ENCODE measurements around the gene JAZF1.

JAZF1 gene

GRCh38 chr7:27955011-27955410, 225.6 kb downstream of the JAZF1 start:
- DNase-seq = no peak

- DNase-seq = no peak
Measured at GRCh38 chr7:27953777-27954176, 226.8 kb downstream of the JAZF1 start.

DNA sequence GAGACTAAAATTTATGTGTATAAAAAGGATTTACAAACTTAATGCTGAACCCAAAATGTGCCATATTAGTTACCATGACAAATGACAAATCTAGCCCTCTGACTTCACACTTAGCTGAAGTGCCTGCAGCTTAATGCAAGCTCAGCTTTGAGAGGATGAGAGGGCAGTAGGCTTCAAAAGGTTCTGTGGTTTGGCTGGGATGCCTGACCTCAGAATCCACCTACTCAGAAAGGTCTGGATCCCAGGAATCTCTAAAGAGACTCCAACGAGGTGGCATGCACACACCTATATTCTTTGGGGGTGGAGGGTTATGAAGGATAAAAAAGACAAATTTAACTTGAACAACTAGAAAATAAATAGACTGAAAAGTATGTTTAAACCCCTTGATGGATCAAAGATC, 227.2 kb downstream of the JAZF1 start:
- no peak for DNase-seq

DNA sequence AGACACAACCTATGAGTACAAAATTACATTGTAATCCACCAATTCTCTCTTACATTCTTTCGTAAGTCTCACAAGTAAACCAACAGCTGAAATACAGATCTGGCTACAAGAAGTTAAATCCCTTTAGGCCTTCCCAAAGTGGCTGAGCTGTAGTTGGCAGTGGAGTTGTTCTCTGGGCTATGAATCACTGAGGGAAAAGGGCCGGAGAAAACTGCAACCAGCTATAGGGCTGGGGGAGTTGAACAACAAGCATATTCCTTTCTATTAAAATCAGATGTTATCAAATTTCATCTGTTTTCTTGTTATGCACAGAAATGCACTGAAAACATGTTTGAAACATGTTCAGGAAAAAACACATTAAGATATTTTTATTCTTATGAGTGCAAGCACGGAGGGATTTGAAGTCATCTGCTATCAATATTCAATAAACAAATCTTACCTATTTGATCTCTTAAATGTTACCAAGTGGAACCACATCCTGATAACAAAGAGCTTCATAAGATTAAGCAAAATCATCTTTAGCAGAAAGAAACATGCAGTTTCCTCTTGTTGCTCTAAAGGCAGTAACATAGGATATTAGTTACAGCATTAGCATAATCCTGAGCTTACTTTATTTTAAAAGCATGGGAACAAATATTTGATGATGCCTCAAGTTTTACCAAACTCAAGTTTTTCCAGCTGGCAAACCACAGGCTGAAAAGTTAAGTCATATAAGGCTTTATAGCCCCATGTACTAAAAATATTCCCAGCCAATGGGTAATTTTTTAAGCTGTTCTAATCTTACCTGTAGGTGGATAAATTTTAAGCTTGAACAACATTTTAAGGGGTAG, 227.9 kb downstream of the JAZF1 start:
- DNase-seq = no peak

- DNase-seq = no peak
Measured at GRCh38 chr7:27950123-27950522, 230.5 kb downstream of the JAZF1 start.

DNA sequence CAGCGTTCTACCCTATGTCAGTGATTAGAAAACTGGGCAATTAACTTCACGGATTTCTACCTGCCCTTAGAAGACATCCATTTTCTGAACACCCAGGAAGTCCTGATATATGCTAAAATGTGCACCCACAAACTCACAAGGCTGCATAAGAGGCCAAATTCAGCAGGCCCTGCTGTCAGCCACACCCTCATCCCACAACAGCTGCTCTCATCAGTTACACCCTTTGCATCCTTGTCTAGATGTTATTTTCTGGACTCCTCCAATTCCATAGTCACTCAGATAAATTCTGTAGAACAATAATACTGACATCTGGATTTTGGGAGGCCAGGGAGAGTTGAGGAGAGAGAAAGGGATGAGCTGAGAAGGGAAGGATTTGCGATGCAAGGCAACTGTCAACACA, 231.7 kb downstream of the JAZF1 start:
- DNase-seq = no peak

- DNase-seq = no peak
Measured at GRCh38 chr7:27947586-27948278, 232.9 kb downstream of the JAZF1 start.

DNA sequence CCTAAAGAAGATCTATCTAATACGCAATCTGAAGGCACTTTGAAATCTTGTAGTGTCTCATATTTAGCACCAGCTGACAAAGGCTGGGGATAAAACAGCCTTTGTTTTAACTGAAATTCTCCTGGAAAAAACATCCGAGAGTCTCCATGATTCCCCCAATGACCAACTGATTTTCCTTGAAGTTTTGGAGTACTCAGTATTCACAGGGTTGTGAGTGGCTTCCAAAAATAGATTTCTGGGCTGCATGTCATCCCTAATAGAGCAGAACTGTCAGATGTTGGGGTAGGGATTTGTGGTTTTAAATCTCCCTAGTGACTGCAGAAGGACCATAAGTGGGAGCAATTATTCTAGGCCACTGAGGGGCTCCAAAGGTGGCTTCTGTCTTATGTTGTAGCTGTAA, 234.2 kb downstream of the JAZF1 start:
- DNase-seq = no peak

- DNase-seq = no peak
Measured at GRCh38 chr7:27945058-27945795, 235.4 kb downstream of the JAZF1 start.

GRCh38 chr7:27944643-27945042, 236.0 kb downstream of the JAZF1 start:
- DNase-seq = no peak

DNA sequence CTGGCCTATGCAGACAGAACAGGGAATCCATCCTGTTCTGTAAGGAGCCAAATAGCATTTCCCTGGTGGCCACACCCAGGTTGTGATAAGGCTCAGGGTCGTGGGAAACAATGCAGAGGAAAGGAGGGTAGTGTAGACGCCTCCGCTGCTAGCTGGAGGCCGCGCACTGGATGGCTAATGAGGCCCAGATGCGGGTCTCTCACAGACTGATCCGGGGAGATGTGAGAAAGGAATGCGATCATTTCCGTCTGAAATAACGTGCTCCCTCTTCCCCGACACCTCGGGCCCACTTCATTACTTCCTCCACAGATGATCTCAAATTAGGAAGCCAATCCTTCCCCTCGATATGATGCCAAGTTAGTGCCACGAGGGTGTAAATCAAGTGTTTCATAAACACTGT, 237.4 kb downstream of the JAZF1 start:
- no peak for DNase-seq

GRCh38 chr7:27942711-27943110, 237.9 kb downstream of the JAZF1 start:
- DNase-seq = no peak

DNA sequence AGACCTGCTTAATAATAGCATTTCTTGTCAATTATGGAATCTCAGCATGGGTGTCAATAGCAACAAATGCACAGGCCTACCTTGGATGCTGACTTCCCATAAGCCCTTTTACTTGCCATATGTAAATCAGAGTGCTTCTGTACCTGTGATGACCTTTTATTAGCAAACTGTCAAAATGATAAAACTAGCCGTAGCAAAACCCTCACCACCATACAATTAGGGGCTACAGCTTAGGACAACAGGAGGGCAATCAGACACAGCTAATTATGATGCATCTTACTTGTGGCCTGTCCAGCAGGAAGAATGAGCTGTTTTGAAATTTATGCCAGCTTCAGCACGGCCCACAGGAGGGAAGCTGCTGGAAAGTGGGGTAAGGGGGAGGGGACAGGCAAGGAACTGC, 239.1 kb downstream of the JAZF1 start:
- no peak for DNase-seq

DNA sequence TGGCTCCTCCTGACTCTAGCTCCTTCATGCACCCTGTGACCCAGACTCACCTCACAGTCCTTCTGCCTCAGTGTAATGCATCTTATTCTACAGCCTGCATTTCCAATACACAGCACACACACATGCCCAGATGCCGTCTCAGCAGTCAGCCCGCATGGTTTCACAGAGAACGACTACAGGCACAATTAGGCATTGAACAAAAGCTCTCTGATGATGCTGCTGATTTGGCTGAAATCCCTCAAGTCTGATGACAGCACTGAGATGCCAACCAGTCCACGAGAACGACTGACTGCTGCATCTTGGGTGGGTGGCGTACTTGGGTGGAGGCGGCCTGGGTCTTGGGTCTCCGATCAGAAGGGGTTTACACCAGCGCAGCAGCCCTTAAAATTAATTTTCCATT, 240.3 kb downstream of the JAZF1 start:
- DNase-seq = no peak

- DNase-seq = no peak
Measured at GRCh38 chr7:27939893-27940292, 240.7 kb downstream of the JAZF1 start.

DNA sequence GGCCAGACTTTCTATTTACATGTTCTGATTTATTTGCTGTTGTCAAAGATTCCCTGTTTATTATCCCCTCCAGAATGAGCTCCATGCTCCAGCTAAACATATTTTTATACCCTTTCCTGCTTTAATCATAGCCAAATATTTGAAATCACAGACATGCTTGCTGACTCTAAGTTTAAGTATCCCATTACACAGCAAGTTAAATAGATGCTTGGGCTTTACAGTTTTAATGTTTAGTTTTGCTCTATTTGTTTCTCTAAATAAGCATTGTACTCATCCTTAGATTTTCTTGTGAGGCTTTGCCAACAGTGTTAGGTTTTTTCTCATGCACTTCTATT, 243.9 kb downstream of the JAZF1 start:
- no peak for DNase-seq

DNA sequence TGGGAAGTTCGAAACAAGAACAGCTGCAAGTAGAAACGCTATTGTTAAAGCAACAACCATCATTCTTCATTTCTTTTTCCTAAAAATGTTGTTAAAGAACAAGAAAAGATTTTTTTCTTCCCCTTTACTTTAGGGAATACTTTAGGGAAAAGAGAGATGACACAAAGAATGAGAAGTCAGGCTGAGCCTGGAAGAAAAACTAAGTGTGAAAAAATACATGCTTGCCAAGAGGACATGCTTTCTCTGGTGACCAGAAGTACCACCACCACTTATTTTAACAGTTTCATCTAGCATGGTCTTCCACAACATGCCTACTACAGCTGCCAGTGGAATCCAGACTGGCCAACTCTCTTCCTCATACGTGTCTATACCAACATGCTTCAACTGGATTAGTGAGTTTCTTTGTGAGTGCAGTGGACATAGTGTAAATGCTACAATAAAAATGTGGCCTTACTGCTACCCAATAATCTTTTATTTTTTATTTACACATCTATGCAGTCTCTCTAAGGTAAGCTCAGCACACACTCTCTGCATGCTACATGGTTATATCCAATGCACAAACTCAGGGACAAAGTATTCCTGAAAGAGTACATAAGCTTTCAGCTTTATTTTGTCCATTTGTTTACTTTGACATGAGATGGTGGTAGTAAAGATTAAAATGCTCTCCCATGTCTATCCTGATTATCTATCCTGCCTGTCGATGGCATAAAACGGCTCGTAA, 244.4 kb downstream of the JAZF1 start:
- DNase-seq = no peak

DNA sequence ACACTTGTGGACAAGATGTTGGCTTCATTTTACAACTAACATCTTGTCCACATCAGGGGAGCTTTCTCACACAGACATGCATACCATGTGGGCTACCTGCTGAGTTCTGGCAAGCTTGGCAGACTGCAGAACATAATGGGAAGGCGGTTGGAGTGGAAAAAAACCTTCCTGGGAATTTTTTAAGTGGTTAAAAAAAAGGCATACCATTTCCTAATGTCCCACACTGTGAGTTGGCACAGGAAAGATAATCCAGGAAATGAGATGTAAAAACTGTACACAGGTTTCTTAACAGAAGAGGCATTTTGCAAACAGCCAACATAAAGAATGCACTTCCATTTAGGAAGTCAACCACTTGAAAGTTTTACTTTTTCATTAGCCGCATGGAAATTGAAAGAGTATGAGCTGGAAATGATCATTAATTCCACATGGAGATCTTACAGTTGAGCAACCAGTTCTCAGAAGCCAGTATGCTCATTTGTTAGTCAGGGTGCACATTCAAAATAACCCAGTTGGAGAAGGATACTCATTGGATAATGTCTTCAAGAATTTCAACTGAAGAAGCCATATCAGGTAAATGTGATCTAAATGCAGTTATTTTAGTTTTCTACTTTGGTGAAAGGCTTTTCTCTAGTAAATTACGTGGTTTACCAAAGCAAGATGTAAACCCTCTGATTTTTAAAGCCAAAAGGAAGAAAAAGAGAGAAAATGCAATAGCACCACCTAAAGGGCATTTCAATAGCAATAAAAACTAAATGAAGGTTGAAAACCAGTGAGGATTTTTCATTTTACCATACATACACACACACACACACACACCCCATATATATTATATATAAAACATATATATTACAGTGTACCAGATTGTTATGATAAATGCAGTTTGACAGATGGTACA, 246.7 kb downstream of the JAZF1 start:
- DNase-seq = no peak

DNA sequence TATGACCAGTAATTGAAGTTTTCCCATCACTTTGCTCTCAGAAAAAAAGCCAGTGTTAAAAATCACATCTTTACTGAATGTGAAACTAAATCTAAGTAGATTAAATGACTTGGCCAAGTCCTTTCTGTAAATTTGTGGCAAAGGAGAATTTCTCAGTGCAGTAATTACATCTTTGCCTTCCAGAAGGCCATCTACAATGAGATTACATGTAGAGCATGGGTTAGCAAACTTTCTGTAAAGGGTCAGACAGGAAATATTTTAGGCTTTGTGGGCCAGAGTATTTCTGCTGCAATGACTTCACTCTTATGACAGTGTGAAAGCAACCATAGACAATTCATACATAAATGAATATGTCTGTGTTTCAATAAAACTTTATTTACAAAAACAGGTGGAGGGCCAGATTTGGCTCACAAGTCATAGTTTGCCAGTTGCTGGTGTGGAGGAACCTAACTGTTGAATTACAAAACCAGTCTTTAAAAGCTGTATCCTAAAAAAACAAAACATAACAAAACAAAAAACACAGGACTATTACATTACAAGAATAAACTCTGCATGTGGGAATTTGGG, 249.6 kb downstream of the JAZF1 start:
- no peak for DNase-seq

GRCh38 chr7:27929127-27929526, 251.5 kb downstream of the JAZF1 start:
- DNase-seq = no peak

DNA sequence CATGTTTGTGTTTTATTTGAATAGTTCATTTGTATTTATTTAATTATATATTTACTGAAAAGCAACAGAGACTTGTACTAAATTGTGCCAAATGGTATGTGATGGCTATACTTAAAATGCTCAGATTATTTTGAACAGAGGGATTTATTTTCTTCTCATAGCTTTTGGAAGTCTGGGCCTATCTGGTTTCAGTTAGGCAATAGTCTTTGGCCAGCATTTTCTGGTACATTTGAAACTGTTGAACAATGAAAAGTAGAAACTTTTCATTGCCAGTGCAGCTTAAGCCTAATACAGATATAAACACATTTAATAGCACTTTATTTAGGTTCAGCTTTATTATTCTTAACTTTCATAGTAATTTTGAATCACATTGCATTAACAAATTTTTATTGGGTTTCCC, 252.6 kb downstream of the JAZF1 start:
- no peak for DNase-seq
